Astrocyte of the cerebellum (primary cell): ENCODE data around the gene PGGT1B.

Experiments
- DNase-seq: peaks from one replicate; pipeline ENCODE4 v3.0.0-alpha.2; 2011; ENCODE audit warnings: low read depth
- H3K4me3 ChIP-seq: 2 replicates; pipeline ENCODE4 v1.5.1; 2011; ENCODE audit warnings: mild to moderate bottlenecking, low read depth, low read length, moderate library complexity
- CTCF ChIP-seq: IDR thresholded peaks from 2 replicates; pipeline ENCODE4 v1.5.1; 2012; ENCODE audit warnings: low read length, low read depth, moderate library complexity, mild to moderate bottlenecking; ENCODE audit errors: missing control alignments
- in situ Hi-C: cut with HindIII; loops from 2 replicates; pipeline ENCODE4 v1.10.0; 2017; ENCODE audit warnings: low sequenced_read_pairs

The PGGT1B gene

DNA sequence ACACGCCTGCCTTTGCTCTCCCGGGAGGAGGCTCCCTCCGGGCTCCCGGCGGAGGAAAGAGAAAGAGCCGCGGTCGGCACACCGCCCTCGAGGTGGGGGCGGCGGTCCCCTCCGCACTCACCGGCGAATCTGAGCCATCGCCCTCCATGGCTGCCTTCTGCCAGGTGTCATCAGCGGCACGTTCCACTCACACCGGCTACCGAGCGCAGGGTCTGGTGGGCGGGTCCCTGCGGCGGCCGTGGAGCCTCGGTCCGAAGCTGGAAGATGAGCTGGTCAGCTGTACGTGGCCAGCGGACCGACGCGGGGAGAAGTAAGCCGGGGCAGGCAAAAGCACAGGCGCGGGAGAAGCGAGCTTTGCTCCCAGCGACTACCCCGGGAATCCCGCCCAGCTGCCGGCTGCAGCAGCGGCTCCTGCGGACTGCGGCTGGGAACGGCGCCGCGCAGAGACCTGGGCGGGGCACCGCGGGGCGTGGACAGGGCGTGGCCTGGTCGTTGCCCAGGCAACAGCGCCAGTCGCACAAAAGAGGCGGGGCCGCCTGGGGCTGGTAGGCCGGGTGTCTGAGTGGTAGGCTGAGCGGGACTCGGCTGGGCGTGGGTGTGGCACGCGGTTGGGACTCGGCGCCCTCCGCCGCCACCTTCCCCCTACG lies 93.1 kb downstream of the PGGT1B start, which contains the start of gene TRIM36:
TSS of gene TRIM36 (minus strand) at position 422 of the 647 bp plus-strand sequence. CDS start at position 148, 274 bp downstream.
- peak; percentile 32 for TF ChIP-seq CTCF
- peak; percentile 73 for DNase-seq
- in situ Hi-C loops = no loop called here
- peak within 1 kb of the TSS; percentile 85 for H3K4me3 ChIP-seq

GRCh38 chr5:115168829-115169486 lies 93.7 kb downstream of the PGGT1B start:
- no peak for TF ChIP-seq CTCF
- peak overlapping the region; percentile 85 for H3K4me3 ChIP-seq
- in situ Hi-C loops = no loop called here
- DNase-seq = no peak

DNA sequence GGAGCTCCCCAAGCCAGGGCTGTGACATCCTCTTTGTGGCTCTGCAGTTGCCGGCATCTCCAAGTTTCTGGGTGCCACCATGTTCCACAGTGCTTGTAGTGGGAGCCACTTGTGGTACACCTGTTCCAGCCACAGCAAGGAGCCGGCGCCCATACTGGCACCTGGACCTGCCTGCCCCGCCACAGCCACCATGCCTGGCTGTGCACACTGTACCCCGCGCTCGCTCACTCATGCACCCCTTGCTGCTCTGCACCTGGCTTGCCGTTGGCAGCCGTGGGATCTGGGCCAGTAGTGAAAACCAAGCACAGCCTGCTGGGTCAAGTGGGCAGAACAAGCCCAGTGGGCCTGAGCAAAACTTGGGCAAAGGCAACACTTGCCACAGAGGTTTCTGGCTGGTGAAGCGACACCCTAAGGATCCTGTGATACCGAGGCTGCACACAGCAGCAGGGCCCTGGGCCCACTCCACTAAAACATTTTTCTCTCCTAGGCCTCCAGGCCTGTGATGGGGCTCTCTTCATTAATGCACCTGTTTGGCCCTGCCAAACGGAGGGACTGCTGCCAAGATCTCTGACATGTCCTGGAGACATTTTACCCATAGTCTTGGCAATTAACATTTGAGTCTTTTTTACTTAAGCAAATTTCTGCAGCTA lies 95.8 kb downstream of the PGGT1B start:
- TF ChIP-seq CTCF = no peak
- H3K4me3 ChIP-seq = no peak overlapping the region
- in situ Hi-C loops = no loop called here
- no peak for DNase-seq

DNA sequence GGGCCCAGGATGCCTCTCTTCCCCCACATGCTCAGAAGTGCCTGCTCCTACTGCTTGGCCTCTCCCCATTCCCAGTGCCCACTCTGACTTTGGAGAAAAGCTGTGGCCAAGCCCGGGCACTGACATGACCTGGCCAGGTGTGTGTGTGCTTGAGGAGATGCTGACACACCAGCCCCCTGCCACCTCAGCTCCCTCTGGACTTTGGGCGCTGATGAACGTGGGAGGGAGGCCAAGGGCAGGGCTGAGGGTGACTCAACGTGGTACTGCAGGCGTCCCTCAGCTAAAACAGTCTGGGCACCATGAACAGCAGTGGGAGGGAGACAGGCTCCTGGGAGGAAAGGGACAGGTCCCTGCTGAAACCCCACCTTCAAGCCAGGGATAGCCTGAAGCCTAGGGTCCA lies 96.9 kb downstream of the PGGT1B start:
- no peak for TF ChIP-seq CTCF
- DNase-seq = no peak
- in situ Hi-C loops = no loop called here

GRCh38 chr5:115160975-115161475 lies 101.7 kb downstream of the PGGT1B start:
- no peak overlapping the region for H3K4me3 ChIP-seq
- in situ Hi-C loops = no loop called here
- DNase-seq = no peak
- no peak for TF ChIP-seq CTCF

More for the DNA sequence above, 96.9 kb downstream of the PGGT1B start:
- no peak overlapping the region for H3K4me3 ChIP-seq
